GM12878 (cell line): ENCODE results near the gene PCK2. TPM values are rescaled to one million over a fixed set of nuclear protein-coding genes. Genes with fewer than 3 reads are reported as not detected.

Experiments
- ATAC-seq: fragments of 200-7000 bp; cut with Tn5 transposase; 3 replicates; pipeline ENCODE4 v1.9.1; 2020; ENCODE audit warnings: mild to moderate bottlenecking, moderate library complexity
- BruUV-seq: library from RNA; stranded (reverse); fragments of 400-500 nt; replicated peaks from 2 replicates; lab custom pipeline; 2021; lab: Mats Ljungman, UMichigan
- CTCF ChIA-PET: fragments of 300-600 bp; sonication (Branson Sonifier 250); formaldehyde crosslinking; extraction: SDS; loops from one replicate; lab custom pipeline; 2021; ENCODE audit warnings: inconsistent platforms; lab: Yijun Ruan, JAX
- POLR2A ChIA-PET: fragments of 350-600 bp; formaldehyde crosslinking; extraction: SDS; loops from one replicate; lab custom pipeline; 2021; ENCODE audit warnings: inconsistent platforms; lab: Charles Lee
- RAD21 ChIA-PET: fragments of 300-600 bp; sonication (Branson Sonifier 250); formaldehyde crosslinking; loops from one replicate; lab custom pipeline; 2023; ENCODE audit warnings: antibody characterized with exemption; ENCODE audit not compliant: unreplicated experiment; lab: Charles Lee
- SMC1A ChIA-PET: fragments of 300-600 bp; sonication (Branson Sonifier 250); formaldehyde crosslinking; loops from one replicate; lab custom pipeline; 2023; ENCODE audit not compliant: unreplicated experiment, uncharacterized antibody; lab: Charles Lee
- DNase-seq: peaks from one replicate; pipeline ENCODE4 v3.0.0-alpha.2; 2011; ENCODE audit warnings: low read depth, low spot score
- FAIRE-seq: peaks from 3 replicates; lab custom pipeline; 2011; peaks lifted over from hg19 to GRCh38; lab: Jason Lieb, UNC
- H2AFZ ChIP-seq: 2 replicates; pipeline ENCODE4 v1.6.0; 2011; ENCODE audit warnings: low read depth, low read length, control low read depth; ENCODE audit not compliant: control insufficient read depth
- H3K27ac ChIP-seq: 2 replicates; pipeline ENCODE4 v1.5.1; 2011; ENCODE audit warnings: control low read depth; ENCODE audit not compliant: control insufficient read depth, insufficient read depth
- H3K27me3 ChIP-seq, 2 experiments: replicated peaks in 1 of 2; 2 replicates each; pipeline versions ENCODE4 v1.6.0 to v1.6.1; 2011; ENCODE audit warnings: low read length in 1 of 2; ENCODE audit not compliant: control insufficient read depth in 2 of 2, insufficient read depth in 2 of 2
- H3K36me3 ChIP-seq, 2 experiments: 2 replicates each; pipeline ENCODE4 v1.5.1; 2011; ENCODE audit warnings: low read length in 1 of 2; ENCODE audit not compliant: control insufficient read depth in 2 of 2, insufficient read depth in 2 of 2
- H3K4me1 ChIP-seq: 2 replicates; pipeline ENCODE4 v1.6.1; 2011; ENCODE audit warnings: mild to moderate bottlenecking, low read length, moderate library complexity, mixed read lengths; ENCODE audit not compliant: control insufficient read depth, insufficient read depth
- H3K4me2 ChIP-seq: 2 replicates; pipeline ENCODE4 v1.6.0; 2011; ENCODE audit warnings: control low read depth; ENCODE audit not compliant: control insufficient read depth, insufficient read depth
- H3K4me3 ChIP-seq: fragments of 200-600 bp; sonication (generic); 2 replicates; pipeline ENCODE4 v1.5.1; 2016
- H3K79me2 ChIP-seq: 2 replicates; pipeline ENCODE4 v1.6.0; 2011; ENCODE audit warnings: low read length; ENCODE audit not compliant: control insufficient read depth, insufficient read depth
- H3K9ac ChIP-seq: 2 replicates; pipeline ENCODE4 v1.8.0; 2011; ENCODE audit warnings: low read length, control low read depth, mixed read lengths; ENCODE audit not compliant: control insufficient read depth, insufficient read depth
- H3K9me3 ChIP-seq: replicated peaks from 3 replicates; pipeline ENCODE4 v1.5.1; 2011; ENCODE audit warnings: mild to moderate bottlenecking, low read length; ENCODE audit not compliant: control insufficient read depth, insufficient read depth
- H4K20me1 ChIP-seq: 2 replicates; pipeline ENCODE4 v1.6.0; 2011; ENCODE audit not compliant: control insufficient read depth, insufficient read depth
- ATF7 ChIP-seq: fragments of 450-650 bp; IDR thresholded peaks from 2 replicates; pipeline ENCODE4 v1.6.1; 2016; ENCODE audit warnings: low read depth, mild to moderate bottlenecking
- BHLHE40 ChIP-seq, 2 experiments: fragments of 450-650 bp in 1 of 2; IDR thresholded peaks; 2 replicates each; pipeline ENCODE4 v1.6.1; 2011 to 2017; ENCODE audit warnings: low read depth in 2 of 2, borderline replicate concordance in 1 of 2, improper control_type of control experiment in 1 of 2, low read length in 1 of 2, mild to moderate bottlenecking in 1 of 2
- CBX5 ChIP-seq: sonication (generic); IDR thresholded peaks from 2 replicates; pipeline ENCODE4 v1.6.1; 2016; ENCODE audit warnings: low read depth, moderate library complexity, mild to moderate bottlenecking, inconsistent platforms
- FOXK2 ChIP-seq: fragments of 450-650 bp; IDR thresholded peaks from 2 replicates; pipeline ENCODE4 v1.6.1; 2017; ENCODE audit warnings: mild to moderate bottlenecking, moderate library complexity
- KAT2A ChIP-seq: conservative IDR thresholded peaks from 2 replicates; pipeline ENCODE4 v1.6.1; 2011; ENCODE audit warnings: low read depth, low read length; ENCODE audit not compliant: control insufficient read depth
- KLF5 ChIP-seq: fragments of 450-650 bp; IDR thresholded peaks from 2 replicates; pipeline ENCODE4 v1.6.1; 2014; ENCODE audit warnings: mild to moderate bottlenecking; ENCODE audit not compliant: partially characterized antibody
- NBN ChIP-seq: fragments of 450-650 bp; IDR thresholded peaks from 2 replicates; pipeline ENCODE4 v1.6.1; 2016
- NR2F1 ChIP-seq: fragments of 450-650 bp; conservative IDR thresholded peaks from 2 replicates; pipeline ENCODE4 v1.6.1; 2017; ENCODE audit warnings: mild to moderate bottlenecking
- POU2F2 ChIP-seq: IDR thresholded peaks from 3 replicates; pipeline ENCODE4 v1.6.1; 2011; ENCODE audit warnings: low read depth, mild to moderate bottlenecking, low read length, borderline replicate concordance
- SMC3 ChIP-seq: IDR thresholded peaks from 2 replicates; pipeline ENCODE4 v1.6.1; 2011; ENCODE audit warnings: low read length, improper control_type of control experiment, borderline replicate concordance
- SREBF1 ChIP-seq: IDR thresholded peaks from 2 replicates; pipeline ENCODE4 v1.6.1; 2012; ENCODE audit warnings: mild to moderate bottlenecking, low read length
- ZZZ3 ChIP-seq: IDR thresholded peaks from 2 replicates; pipeline ENCODE4 v1.6.1; 2011; ENCODE audit warnings: low read depth; ENCODE audit not compliant: control insufficient read depth, insufficient read length
- WGBS: methylation state at CpG from one replicate; pipeline ENCODE4 v1.1.6; 2016; ENCODE audit warnings: low lambda C conversion rate; ENCODE audit not compliant: insufficient replicate concordance, insufficient coverage; ENCODE audit errors: missing lambda C conversion rate; 5-methylcytosine and 5-hydroxymethylcytosine counted together
- in situ Hi-C: fragments of 300-500 bp; cut with MboI; formaldehyde crosslinking; loops from 9 replicates; pipeline ENCODE4 v1.14.3; 2018; ENCODE audit warnings: mixed read lengths
- intact Hi-C: fragments of 100-400 bp; cut with micrococcal nuclease; formaldehyde crosslinking; loops from one replicate; pipeline ENCODE4 v1.14.2; 2022; ENCODE audit not compliant: unreplicated experiment
- polyA plus RNA-seq, 11 experiments: library from polyadenylated mRNA; depleted of rRNA in 4 of 11; unstranded in 6 of 11; stranded (reverse) in 5 of 11; fragments of >200 nt; fragmentation: Nextera tagmentation in 4 of 11; fragmentation: Illumina TruSeq in 1 of 11; extraction: Ambion mirVana in 4 of 11; extraction: Trizol in 1 of 11; gene quantifications; 1 replicate in 1 of 11; 2 replicates in 10 of 11; pipeline versions ENCODE4 v1.2.1 to v1.2.3, GENCODE V29; 2011 to 2016; ENCODE audit warnings: inconsistent platforms in 2 of 11, missing spikeins in 2 of 11, low read depth in 1 of 11
- total RNA-seq, 4 experiments: library from RNA; depleted of rRNA in 3 of 4; stranded (reverse); fragments of >200 nt in 3 of 4; fragmentation: Illumina TruSeq in 1 of 4; extraction: Trizol in 1 of 4; gene quantifications; 2 replicates each; pipeline versions ENCODE4 v1.2.1 to v1.2.3, GENCODE V29; 2013 to 2021
- TF ChIP-seq, protein P1 (sequence below): fragments of 450-650 bp; conservative IDR thresholded peaks from 2 replicates; pipeline ENCODE4 v1.6.1; 2017; ENCODE audit warnings: mild to moderate bottlenecking, moderate library complexity

PCK2 gene
- total and polyA plus RNA-seq, 10 of the 15 experiments (the other 5 are each of a cell fraction or from before 2014, with no cell fraction given) = 6.6 to 110 (median 44.6) TPM

DNA sequence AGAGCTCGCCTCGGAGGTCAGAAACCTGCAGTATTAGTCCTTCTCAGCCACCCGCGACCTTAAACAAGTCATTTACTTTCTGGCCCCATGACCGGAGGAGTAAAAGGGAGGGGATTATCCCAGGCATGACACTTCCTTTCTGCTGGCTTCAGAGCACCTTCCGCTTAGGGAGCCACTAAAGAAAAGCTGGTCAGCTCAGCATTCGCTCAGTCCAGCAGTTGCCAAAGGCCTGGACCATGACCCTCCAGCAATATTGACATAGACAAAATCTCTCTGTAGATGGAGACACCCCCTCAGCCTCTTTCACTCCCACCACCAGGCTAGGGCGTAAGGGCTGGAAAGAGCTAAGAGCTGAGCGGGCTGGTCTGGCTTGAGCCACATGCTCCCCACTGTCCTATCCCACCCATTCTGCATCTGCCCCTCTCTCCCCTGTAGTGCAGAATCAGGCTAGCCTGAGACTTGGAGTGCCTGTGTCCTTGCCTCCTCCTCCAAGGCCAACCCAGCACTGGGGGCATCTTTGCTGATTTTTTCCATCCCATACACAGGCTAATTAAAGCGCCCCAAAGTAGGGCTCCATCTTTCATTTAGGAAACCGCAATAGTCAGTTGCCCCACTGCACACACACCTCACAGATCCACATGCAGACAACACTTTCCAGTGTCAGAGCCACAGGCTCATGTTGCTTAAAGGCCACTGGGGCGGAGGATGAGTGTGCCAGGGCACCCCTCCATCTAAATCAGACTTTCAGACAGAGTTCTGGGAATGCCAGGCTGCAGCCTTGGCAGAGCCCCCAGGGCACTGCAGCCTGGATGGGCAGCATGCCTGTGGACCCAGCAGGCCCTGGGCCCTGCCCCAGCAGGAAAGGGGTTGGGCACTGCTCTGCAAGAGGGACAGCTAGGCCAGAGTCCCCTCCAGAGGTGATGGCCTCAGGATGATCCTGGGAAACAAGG is 26.7 kb upstream of the PCK2 start:
- H3K4me1 ChIP-seq = no peaks in the 10 kb centered on the region
- H3K9ac ChIP-seq = no peak overlapping the region
- no peak overlapping the region for H3K4me3 ChIP-seq
- ChIA-PET CTCF (interaction anchor here (0.5 to 2.7 kb wide), 6 partner anchors 9 to 507 kb away, joined by 3 to 10 read pairs (median 5); no protein-coding TSS in a partner anchor), RAD21 (interaction anchor here (1.1 to 1.3 kb wide), 2 partner anchors 19 to 41 kb away, joined by 3 read pairs; no protein-coding TSS in a partner anchor), POLR2A (interaction anchor here (1.2 kb wide), 1 partner anchor 13 kb away, joined by 3 read pairs; no protein-coding TSS in a partner anchor), SMC1A (interaction anchor here (1.7 kb wide), 1 partner anchor 41 kb away, joined by 6 read pairs; no protein-coding TSS in a partner anchor)
- no peaks in the 10 kb centered on the region for H3K9me3 ChIP-seq
- FAIRE-seq (no peak), ATAC-seq (no peak; the same call in 2 of the 3 replicates), DNase-seq (no peak)
- H3K4me2 ChIP-seq = no peak overlapping the region
- H3K27me3 ChIP-seq = peaks cover 0 to 2% of the 10 kb centered on the region in 2 experiments; a peak in 3 of 4 replicates
- no peaks in the 10 kb centered on the region for H3K79me2 ChIP-seq
- H2AFZ ChIP-seq = no peak overlapping the region
- H4K20me1 ChIP-seq = no peaks in the 10 kb centered on the region; the same call in 1 of the 2 replicates
- intact Hi-C loops (no loop called here), in situ Hi-C loops (no loop called here)
- TF ChIP-seq POU2F2 = no peak
- TF ChIP-seq NR2F1 = no peak
- 65% methylated on average over 12 of the region's 12 CpGs for WGBS
- BruUV-seq = no TSS peak
- no peaks in the 10 kb centered on the region for H3K36me3 ChIP-seq
- H3K27ac ChIP-seq = no peak overlapping the region

DNA sequence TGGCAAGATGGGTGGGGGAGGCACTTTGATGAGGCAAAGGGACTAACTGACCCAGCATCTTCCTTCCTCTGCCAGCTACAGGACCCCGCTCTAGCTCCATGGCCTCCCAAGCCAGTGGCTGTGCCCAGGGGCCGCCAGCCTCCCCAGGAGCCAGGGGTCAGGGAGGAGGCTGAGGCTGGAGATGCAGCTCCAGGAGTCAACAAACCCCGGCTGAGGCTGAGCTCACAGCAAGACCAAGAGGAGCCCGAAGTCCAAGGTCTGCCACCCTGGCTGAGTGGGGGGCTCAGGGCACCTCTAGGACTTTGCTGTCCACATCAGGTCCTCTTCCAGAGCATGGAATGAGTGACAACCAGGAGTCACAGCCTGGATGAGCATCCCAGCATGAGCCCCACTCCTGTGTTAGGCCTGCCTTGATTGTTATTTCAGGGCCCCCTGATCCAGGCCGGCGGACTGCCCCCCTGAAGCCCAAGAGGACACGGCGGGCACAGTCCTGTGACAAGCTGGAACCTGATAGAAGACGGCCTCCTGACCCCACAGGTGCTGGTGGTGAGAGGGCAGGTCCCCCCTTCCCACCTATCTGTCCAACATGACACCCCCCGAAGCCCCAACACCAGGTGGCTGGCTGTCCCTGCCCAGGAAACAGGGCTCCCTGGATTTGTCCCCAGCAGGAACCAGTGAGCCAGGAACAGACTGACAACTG is 25.2 kb upstream of the PCK2 start:
- ChIA-PET SMC1A (interaction anchor here (0.7 to 0.8 kb wide), 2 partner anchors 11 to 92 kb away, joined by 3 read pairs; partner anchors contain the start of gene IRF9), CTCF (interaction anchor here (1.1 to 2.7 kb wide), 3 partner anchors 11 to 45 kb away, joined by 3 to 10 read pairs (median 4); partner anchors contain the start of gene DCAF11), POLR2A (interaction anchor here (0.8 kb wide), 1 partner anchor 11 kb away, joined by 3 read pairs; no protein-coding TSS in a partner anchor), RAD21 (no interaction called here)
- Histone ChIP-seq H3K9ac (no peak overlapping the region), H3K79me2 (no peaks in the 10 kb centered on the region), H3K9me3 (no peaks in the 10 kb centered on the region), H3K27ac (no peak overlapping the region), H3K4me3 (no peak overlapping the region), H3K36me3 (no peaks in the 10 kb centered on the region), H4K20me1 (no peaks in the 10 kb centered on the region; the same call in 1 of the 2 replicates), H3K4me2 (no peak overlapping the region), H3K4me1 (no peaks in the 10 kb centered on the region), H3K27me3 (peaks cover 0 to 2% of the 10 kb centered on the region in 2 experiments; a peak in 2 of 4 replicates), H2AFZ (no peak overlapping the region)
- intact Hi-C loops = no loop called here
- in situ Hi-C loops = no loop called here
- no peak for ATAC-seq
- 39% methylated on average over 10 of the region's 10 CpGs for WGBS
- no TSS peak for BruUV-seq
- no peak for FAIRE-seq
- no peak for DNase-seq
- no peak for TF ChIP-seq FOXK2
- no peak for TF ChIP-seq ZZZ3
- TF ChIP-seq, protein P1, sequence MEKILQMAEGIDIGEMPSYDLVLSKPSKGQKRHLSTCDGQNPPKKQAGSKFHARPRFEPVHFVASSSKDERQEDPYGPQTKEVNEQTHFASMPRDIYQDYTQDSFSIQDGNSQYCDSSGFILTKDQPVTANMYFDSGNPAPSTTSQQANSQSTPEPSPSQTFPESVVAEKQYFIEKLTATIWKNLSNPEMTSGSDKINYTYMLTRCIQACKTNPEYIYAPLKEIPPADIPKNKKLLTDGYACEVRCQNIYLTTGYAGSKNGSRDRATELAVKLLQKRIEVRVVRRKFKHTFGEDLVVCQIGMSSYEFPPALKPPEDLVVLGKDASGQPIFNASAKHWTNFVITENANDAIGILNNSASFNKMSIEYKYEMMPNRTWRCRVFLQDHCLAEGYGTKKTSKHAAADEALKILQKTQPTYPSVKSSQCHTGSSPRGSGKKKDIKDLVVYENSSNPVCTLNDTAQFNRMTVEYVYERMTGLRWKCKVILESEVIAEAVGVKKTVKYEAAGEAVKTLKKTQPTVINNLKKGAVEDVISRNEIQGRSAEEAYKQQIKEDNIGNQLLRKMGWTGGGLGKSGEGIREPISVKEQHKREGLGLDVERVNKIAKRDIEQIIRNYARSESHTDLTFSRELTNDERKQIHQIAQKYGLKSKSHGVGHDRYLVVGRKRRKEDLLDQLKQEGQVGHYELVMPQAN = no peak
- no peak for TF ChIP-seq ATF7
- TF ChIP-seq NBN = no peak
- no peak for TF ChIP-seq SMC3
- no peak for TF ChIP-seq CBX5
- no peak for TF ChIP-seq BHLHE40 (IDR thresholded peaks at IDR 0.05; ENCODE audit: borderline replicate concordance in 1 of 2, low read depth in 2 of 2, low read length in 1 of 2)
- no peak for TF ChIP-seq SREBF1
- TF ChIP-seq KLF5 = no peak
- no peak for TF ChIP-seq KAT2A
